GM12873 (cell line): Measurements from ENCODE around the gene PDSS2.

ENCODE experiments used
- TF ChIP-seq, protein P1 (sequence below): IDR thresholded peaks from 2 replicates; pipeline ENCODE4 v1.5.1; 2012; ENCODE audit warnings: low read depth, mild to moderate bottlenecking, moderate library complexity, low read length, control low read depth; ENCODE audit not compliant: insufficient read depth; ENCODE audit errors: missing control alignments

Gene PDSS2

GRCh38 chr6:107493158-107494057, 34.0 kb upstream of the PDSS2 start:
- TF ChIP-seq, protein P1, sequence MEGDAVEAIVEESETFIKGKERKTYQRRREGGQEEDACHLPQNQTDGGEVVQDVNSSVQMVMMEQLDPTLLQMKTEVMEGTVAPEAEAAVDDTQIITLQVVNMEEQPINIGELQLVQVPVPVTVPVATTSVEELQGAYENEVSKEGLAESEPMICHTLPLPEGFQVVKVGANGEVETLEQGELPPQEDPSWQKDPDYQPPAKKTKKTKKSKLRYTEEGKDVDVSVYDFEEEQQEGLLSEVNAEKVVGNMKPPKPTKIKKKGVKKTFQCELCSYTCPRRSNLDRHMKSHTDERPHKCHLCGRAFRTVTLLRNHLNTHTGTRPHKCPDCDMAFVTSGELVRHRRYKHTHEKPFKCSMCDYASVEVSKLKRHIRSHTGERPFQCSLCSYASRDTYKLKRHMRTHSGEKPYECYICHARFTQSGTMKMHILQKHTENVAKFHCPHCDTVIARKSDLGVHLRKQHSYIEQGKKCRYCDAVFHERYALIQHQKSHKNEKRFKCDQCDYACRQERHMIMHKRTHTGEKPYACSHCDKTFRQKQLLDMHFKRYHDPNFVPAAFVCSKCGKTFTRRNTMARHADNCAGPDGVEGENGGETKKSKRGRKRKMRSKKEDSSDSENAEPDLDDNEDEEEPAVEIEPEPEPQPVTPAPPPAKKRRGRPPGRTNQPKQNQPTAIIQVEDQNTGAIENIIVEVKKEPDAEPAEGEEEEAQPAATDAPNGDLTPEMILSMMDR = no peak

DNA sequence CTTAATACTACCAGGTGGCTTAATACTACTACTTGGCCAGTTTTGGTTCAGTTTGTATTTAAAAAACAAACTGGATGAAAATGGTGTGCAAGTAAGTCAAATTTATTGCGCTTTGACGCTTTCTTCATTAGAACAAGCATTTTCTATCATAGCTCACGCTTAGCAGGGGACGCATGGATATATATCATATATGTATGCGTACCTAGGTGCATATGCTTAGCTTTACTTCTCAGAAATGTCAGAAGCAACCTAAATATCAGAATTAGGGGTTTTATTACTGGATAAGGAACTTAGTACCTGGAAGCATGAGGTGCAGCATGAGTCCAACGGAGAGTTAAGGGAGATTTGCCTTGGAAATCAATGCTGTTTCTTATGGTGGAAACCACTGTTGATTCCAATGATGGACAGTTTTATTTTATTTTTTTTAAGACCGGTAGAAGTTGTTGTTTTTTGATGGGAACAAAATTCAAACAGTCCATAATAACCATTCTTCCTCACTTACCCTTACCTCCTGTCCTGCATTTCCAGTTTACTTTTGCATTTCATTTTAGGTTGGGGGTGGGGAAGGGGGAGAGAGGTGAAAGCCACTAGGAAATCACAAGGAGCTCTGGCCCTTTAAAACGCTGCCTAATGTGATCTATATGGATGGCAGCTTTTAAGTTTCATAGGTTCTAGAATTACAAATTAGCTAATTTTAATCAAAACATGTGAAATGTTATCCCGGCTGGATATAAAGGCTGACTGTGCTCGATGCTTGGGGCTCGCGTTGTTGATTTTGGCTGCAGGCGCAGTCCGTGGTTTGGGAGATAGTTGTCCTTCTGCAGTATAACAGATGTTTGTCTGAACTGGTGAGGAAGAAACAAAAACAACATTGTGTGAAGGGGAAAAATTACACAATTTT, 32.6 kb upstream of the PDSS2 start:
- TF ChIP-seq, protein P1 = no peak

- TF ChIP-seq, protein P1 = no peak
These were observed 31.8 kb upstream of the PDSS2 start for GRCh38 chr6:107491138-107491609.

DNA sequence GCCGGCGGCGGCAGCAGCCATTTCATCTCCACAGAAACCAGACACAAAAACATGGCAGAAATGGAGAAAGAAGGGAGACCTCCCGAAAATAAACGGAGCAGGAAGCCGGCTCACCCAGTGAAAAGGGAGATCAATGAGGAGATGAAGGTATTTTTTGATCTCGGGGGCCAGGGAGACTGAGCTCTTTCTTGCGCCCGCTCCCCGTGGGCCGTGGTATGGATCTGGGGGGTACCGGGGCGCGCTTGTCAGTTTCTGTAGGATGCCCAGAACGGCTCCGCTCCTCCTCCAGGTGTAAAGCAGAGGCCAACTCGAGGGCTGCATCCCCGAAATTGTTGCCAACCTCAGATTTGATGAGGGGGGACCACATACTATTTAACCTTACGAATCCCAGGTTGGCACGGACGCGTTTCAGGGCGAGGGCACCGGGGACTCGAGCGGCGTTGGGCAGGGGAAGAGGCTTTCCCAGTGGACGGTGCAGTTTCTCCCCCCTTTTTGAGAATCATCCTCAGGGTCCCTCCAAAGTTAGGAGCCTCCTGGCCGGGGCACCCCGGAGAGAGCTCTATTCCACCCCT, 31.3 kb upstream of the PDSS2 start:
- TF ChIP-seq, protein P1 = no peak

DNA sequence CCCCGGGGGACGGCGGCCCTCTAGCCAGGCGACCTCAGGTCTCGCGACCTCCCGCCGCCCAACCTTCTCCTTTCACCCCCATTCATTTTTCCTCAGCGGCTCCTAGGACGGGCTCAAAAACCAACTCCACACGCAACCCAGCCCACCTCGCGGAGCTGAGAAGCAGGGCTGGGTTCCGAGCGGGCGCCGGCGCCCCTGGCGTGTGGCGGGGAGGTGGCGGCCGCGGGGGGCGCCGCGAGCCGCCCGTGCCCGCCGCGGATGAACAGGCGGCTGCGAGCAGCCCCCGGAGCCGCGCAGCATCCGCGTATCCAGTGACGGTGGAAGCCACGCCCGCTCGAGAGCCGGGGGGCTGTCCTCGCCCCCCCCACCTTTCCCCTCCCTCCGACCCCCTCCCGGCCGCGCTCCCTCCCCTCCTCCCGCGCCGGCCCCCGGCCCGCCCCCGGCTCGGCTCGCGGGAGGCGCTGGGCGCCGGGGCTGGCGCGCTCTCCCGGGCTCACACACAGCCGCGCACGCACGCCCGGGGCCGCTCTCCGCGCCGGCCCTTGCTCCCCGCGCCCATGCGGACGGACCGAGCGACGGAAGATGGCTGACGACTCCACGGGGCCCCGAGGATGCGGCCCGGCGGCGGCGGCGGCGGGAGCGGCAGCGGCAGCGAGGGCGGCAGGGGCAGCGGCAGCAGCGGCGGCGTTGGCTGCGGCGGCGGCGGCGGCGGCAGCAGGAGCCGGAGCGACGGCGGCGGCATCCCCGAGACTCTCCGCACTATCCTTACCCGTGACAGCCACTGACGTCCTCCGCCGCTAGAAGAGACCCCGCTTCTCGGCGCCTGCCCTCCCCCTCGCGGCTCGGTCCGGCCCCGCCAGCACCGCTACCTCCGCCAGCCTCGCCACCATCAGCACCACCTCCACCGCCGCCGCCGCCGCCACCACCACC, 30.5 kb upstream of the PDSS2 start, which contains the start of gene SOBP:
Gene SOBP, plus strand, starts transcription at position 482 of the 930 bp plus-strand sequence. CDS start 500 bp downstream, outside the sequence.
- TF ChIP-seq, protein P1 = no peak

GRCh38 chr6:107488875-107489635, 29.7 kb upstream of the PDSS2 start:
- TF ChIP-seq, protein P1 = no peak
